Keratinocyte (primary cell): Measurements from ENCODE around the gene SUCNR1. TPM values are rescaled to one million over a fixed set of nuclear protein-coding genes. Genes with fewer than 3 reads are reported as not detected.
A peak's percentile ranks its signal among the peaks of the same experiment; 100 is the strongest.

Experiments used
- DNase-seq: peaks from one replicate; pipeline ENCODE4 v3.0.0-alpha.2; 2011; ENCODE audit warnings: low read depth, missing footprints, low spot score
- FAIRE-seq: peaks from 2 replicates; lab custom pipeline; 2011; peaks lifted over from hg19 to GRCh38; lab: Jason Lieb, UNC
- H2AFZ ChIP-seq: 2 replicates; pipeline ENCODE4 v1.6.0; 2012; ENCODE audit warnings: low read length, control low read depth, inconsistent platforms; ENCODE audit not compliant: control insufficient read depth
- H3K27ac ChIP-seq: 2 replicates; pipeline ENCODE4 v1.5.1; 2011; ENCODE audit warnings: low read length; ENCODE audit not compliant: control insufficient read depth, insufficient read depth
- H3K27me3 ChIP-seq: 3 replicates; pipeline ENCODE4 v1.6.0; 2011; ENCODE audit warnings: low read length; ENCODE audit not compliant: control insufficient read depth, insufficient read depth; ENCODE audit errors: extremely low read depth
- H3K36me3 ChIP-seq, 2 experiments: 2 replicates in 1 of 2; 3 replicates in 1 of 2; pipeline ENCODE4 v1.5.1; 2011; ENCODE audit warnings: low read length in 2 of 2, mild to moderate bottlenecking in 1 of 2; ENCODE audit not compliant: control insufficient read depth in 2 of 2, insufficient read depth in 2 of 2; ENCODE audit errors: extremely low read depth in 1 of 2
- H3K4me1 ChIP-seq: 3 replicates; pipeline ENCODE4 v1.5.1; 2011; ENCODE audit warnings: low read length; ENCODE audit not compliant: control insufficient read depth, insufficient read depth; ENCODE audit errors: extremely low read depth
- H3K4me2 ChIP-seq: 3 replicates; pipeline ENCODE4 v1.6.0; 2011; ENCODE audit warnings: low read depth, low read length; ENCODE audit not compliant: control insufficient read depth, insufficient read depth; ENCODE audit errors: extremely low read depth
- H3K4me3 ChIP-seq, 3 experiments: fragments of 200-600 bp in 1 of 3; sonication (generic) in 1 of 3; 2 replicates in 2 of 3; 3 replicates in 1 of 3; pipeline ENCODE4 v1.5.1; 2011 to 2016; ENCODE audit warnings: low read length in 3 of 3, mild to moderate bottlenecking in 3 of 3, control low read depth in 2 of 3, inconsistent platforms in 1 of 3, low read depth in 1 of 3, mixed read lengths in 1 of 3, mixed run types in 1 of 3, moderate library complexity in 1 of 3; ENCODE audit not compliant: control insufficient read depth in 2 of 3, insufficient read depth in 2 of 3; ENCODE audit errors: extremely low read depth in 1 of 3
- H3K79me2 ChIP-seq: 2 replicates; pipeline ENCODE4 v1.6.0; 2012; ENCODE audit warnings: low read length; ENCODE audit not compliant: control insufficient read depth, insufficient read depth
- H3K9ac ChIP-seq: 3 replicates; pipeline ENCODE4 v1.6.0; 2011; ENCODE audit warnings: low read length; ENCODE audit not compliant: control insufficient read depth, insufficient read depth; ENCODE audit errors: extremely low read depth
- H3K9me1 ChIP-seq: 3 replicates; pipeline ENCODE4 v1.6.0; 2011; ENCODE audit warnings: low read length; ENCODE audit not compliant: control insufficient read depth, insufficient read depth; ENCODE audit errors: extremely low read depth
- H3K9me3 ChIP-seq: 2 replicates; pipeline ENCODE4 v1.5.1; 2012; ENCODE audit warnings: low read depth, low read length; ENCODE audit not compliant: control insufficient read depth
- H4K20me1 ChIP-seq: 3 replicates; pipeline ENCODE4 v1.6.0; 2011; ENCODE audit warnings: low read length; ENCODE audit not compliant: control insufficient read depth, insufficient read depth; ENCODE audit errors: extremely low read depth
- EZH2 ChIP-seq: IDR thresholded peaks from one replicate; pipeline ENCODE4 v1.6.1; 2012; ENCODE audit warnings: inconsistent platforms, mild to moderate bottlenecking, low read length, moderate library complexity
- dilution Hi-C: fragments of 300-500 bp; cut with MboI; formaldehyde crosslinking; loops from one replicate; pipeline ENCODE4 v1.7.0; 2020; ENCODE audit warnings: low sequenced_read_pairs; ENCODE audit not compliant: extremely low pct_ligation_motif_present
- polyA plus RNA-seq, 5 experiments: library from polyadenylated mRNA; depleted of rRNA in 3 of 5; stranded (reverse) in 3 of 5; stranded (forward) in 1 of 5; unstranded in 1 of 5; fragments of >200 nt; gene quantifications; 1 replicate in 1 of 5; 2 replicates in 3 of 5; 3 replicates in 1 of 5; pipeline versions ENCODE4 v1.2.1 to v1.2.3, GENCODE V29; 2011 to 2012; ENCODE audit warnings: missing spikeins in 2 of 5, low read depth in 1 of 5, low replicate concordance in 1 of 5
- TF ChIP-seq, protein P1 (sequence below), 3 experiments: IDR thresholded peaks in 1 of 3; conservative IDR thresholded peaks in 1 of 3; optimal IDR thresholded peaks in 1 of 3; 2 replicates in 2 of 3; 3 replicates in 1 of 3; pipeline versions ENCODE3 to v1.5.1; 2011; ENCODE audit warnings: low read length in 3 of 3, mild to moderate bottlenecking in 3 of 3, moderate library complexity in 2 of 3, control low read depth in 1 of 3, inconsistent platforms in 1 of 3; ENCODE audit not compliant: insufficient read depth in 2 of 3; ENCODE audit errors: extremely low read depth in 1 of 3

The SUCNR1 gene
- polyA plus RNA-seq, 1 donor (not counting 4 experiments of a cell fraction or from before 2014, with no cell fraction given) = not detected

DNA sequence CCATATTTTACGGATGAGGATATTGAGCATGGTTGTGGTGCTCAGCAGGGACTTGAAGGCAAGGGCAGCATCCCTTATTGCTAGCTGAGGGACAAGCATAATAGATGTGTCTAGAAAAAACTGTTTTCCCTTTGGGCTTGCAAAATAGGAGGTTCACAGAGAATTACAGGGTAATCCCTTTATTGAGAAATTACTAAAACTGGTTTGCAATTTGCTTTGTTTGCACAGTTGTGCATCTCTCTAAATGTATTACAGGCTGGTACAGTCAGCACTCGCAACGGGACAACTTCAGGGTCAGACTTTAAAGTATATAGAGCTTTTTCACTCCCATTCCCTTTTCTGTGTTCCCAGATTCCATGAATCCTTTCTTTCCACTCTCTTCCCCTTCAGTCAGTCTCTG, 51.3 kb downstream of the SUCNR1 start:
- dilution Hi-C loops = no loop called here
- Histone ChIP-seq H3K9me3 (no peaks in the 10 kb centered on the region), H3K9ac (no peak overlapping the region), H2AFZ (no peak overlapping the region), H3K4me3 (no peak overlapping the region), H3K4me2 (no peak overlapping the region), H3K4me1 (peaks cover 45% of the 10 kb centered on the region), H4K20me1 (no peaks in the 10 kb centered on the region), H3K27me3 (no peaks in the 10 kb centered on the region), H3K27ac (peak overlapping the region; percentile 94), H3K36me3 (no peaks in the 10 kb centered on the region), H3K79me2 (no peaks in the 10 kb centered on the region), H3K9me1 (peaks cover 2% of the 10 kb centered on the region)
- FAIRE-seq = no peak
- TF ChIP-seq, protein P1, sequence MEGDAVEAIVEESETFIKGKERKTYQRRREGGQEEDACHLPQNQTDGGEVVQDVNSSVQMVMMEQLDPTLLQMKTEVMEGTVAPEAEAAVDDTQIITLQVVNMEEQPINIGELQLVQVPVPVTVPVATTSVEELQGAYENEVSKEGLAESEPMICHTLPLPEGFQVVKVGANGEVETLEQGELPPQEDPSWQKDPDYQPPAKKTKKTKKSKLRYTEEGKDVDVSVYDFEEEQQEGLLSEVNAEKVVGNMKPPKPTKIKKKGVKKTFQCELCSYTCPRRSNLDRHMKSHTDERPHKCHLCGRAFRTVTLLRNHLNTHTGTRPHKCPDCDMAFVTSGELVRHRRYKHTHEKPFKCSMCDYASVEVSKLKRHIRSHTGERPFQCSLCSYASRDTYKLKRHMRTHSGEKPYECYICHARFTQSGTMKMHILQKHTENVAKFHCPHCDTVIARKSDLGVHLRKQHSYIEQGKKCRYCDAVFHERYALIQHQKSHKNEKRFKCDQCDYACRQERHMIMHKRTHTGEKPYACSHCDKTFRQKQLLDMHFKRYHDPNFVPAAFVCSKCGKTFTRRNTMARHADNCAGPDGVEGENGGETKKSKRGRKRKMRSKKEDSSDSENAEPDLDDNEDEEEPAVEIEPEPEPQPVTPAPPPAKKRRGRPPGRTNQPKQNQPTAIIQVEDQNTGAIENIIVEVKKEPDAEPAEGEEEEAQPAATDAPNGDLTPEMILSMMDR (optimal IDR thresholded peaks at IDR 0.05 in 1 of 3, IDR thresholded peaks at IDR 0.05 in 1 of 3, conservative IDR thresholded peaks at IDR 0.05 in 1 of 3; ENCODE audit: extremely low read depth in 1 of 3, insufficient read depth in 2 of 3, low read length in 3 of 3) = no peak
- TF ChIP-seq EZH2 = no peak
- no peak for DNase-seq

DNA sequence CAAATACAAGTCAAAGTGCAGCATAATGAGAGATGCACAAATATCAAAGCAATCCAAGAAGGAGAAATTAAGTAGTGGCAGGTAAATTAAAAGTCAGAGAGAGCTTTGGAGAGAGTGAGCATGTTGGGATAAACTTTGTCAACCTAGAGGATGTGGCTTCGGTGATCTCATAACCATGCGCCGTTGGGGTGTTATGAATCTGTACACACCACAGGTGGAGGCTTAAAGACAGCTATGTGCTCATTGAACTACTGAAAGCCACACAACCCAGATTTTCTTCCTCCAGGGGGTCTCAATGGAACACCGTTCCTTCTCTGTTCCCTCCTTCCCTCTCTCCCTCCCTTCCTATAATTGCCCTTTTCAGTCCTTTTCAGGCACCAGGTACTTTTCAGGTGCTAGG, 52.0 kb downstream of the SUCNR1 start:
- Histone ChIP-seq H3K9me3 (no peaks in the 10 kb centered on the region), H3K4me2 (peak overlapping the region; percentile 67), H3K27ac (peak overlapping the region; percentile 94), H3K9me1 (peaks cover 2% of the 10 kb centered on the region), H4K20me1 (no peaks in the 10 kb centered on the region), H3K4me1 (peaks cover 42% of the 10 kb centered on the region), H3K36me3 (no peaks in the 10 kb centered on the region), H3K27me3 (no peaks in the 10 kb centered on the region), H3K4me3 (peak overlapping the region in 1 of 3 experiments; percentile 11), H3K79me2 (no peaks in the 10 kb centered on the region), H2AFZ (peak overlapping the region; percentile 84), H3K9ac (peak overlapping the region; percentile 45)
- no peak for TF ChIP-seq EZH2
- TF ChIP-seq, protein P1 (optimal IDR thresholded peaks at IDR 0.05 in 1 of 3, IDR thresholded peaks at IDR 0.05 in 1 of 3, conservative IDR thresholded peaks at IDR 0.05 in 1 of 3; ENCODE audit: extremely low read depth in 1 of 3, insufficient read depth in 2 of 3, low read length in 3 of 3) = no peak
- dilution Hi-C loops = no loop called here
- FAIRE-seq = peak; percentile 78
- DNase-seq = no peak
